ENCODE data around the gene TBL1XR1.

TBL1XR1 gene

GRCh38 chr3:176995946-176996345, 201.3 kb downstream of the TBL1XR1 start:
- DNase-seq, result no peak

- DNase-seq, result no peak
Measured at GRCh38 chr3:176994891-176995781, 202.1 kb downstream of the TBL1XR1 start.

- no peak for DNase-seq
Measured at GRCh38 chr3:176994393-176994792, 202.9 kb downstream of the TBL1XR1 start.

GRCh38 chr3:176992978-176993377, 204.3 kb downstream of the TBL1XR1 start:
- DNase-seq, result no peak

GRCh38 chr3:176992565-176992964, 204.7 kb downstream of the TBL1XR1 start:
- DNase-seq, result no peak

- no peak for DNase-seq
Measured at GRCh38 chr3:176988795-176989194, 208.5 kb downstream of the TBL1XR1 start.

GRCh38 chr3:176987901-176988650, 209.2 kb downstream of the TBL1XR1 start:
- no peak for DNase-seq

GRCh38 chr3:176978441-176978840, 218.8 kb downstream of the TBL1XR1 start:
- DNase-seq, result no peak

GRCh38 chr3:176977331-176977730, 220.0 kb downstream of the TBL1XR1 start:
- DNase-seq, result no peak

GRCh38 chr3:176976586-176976985, 220.7 kb downstream of the TBL1XR1 start:
- DNase-seq, result no peak

- no peak for DNase-seq
Measured at GRCh38 chr3:176974279-176974678, 223.0 kb downstream of the TBL1XR1 start.

GRCh38 chr3:176971613-176972174, 225.6 kb downstream of the TBL1XR1 start:
- DNase-seq, result no peak

- no peak for DNase-seq
Measured at GRCh38 chr3:176970770-176971169, 226.5 kb downstream of the TBL1XR1 start.

- DNase-seq, result no peak
Measured at GRCh38 chr3:176969506-176969905, 227.8 kb downstream of the TBL1XR1 start.

All from stimulated activated CD4-positive, alpha-beta T cell treated with anti-CD3 and anti-CD28 coated beads, Interleukin-4, amount 100 ng/mL, for 4 hours (primary cell).